GM12878 (cell line): ENCODE results near the gene RARA. TPM values are rescaled to one million over a fixed set of nuclear protein-coding genes. Genes with fewer than 3 reads are reported as not detected.

Source experiments
- ATAC-seq: fragments of 200-7000 bp; cut with Tn5 transposase; 3 replicates; pipeline ENCODE4 v1.9.1; 2020; ENCODE audit warnings: mild to moderate bottlenecking, moderate library complexity
- BruUV-seq: library from RNA; stranded (reverse); fragments of 400-500 nt; replicated peaks from 2 replicates; lab custom pipeline; 2021; lab: Mats Ljungman, UMichigan
- CTCF ChIA-PET: fragments of 300-600 bp; sonication (Branson Sonifier 250); formaldehyde crosslinking; extraction: SDS; loops from one replicate; lab custom pipeline; 2021; ENCODE audit warnings: inconsistent platforms; lab: Yijun Ruan, JAX
- POLR2A ChIA-PET: fragments of 350-600 bp; formaldehyde crosslinking; extraction: SDS; loops from one replicate; lab custom pipeline; 2021; ENCODE audit warnings: inconsistent platforms; lab: Charles Lee
- RAD21 ChIA-PET: fragments of 300-600 bp; sonication (Branson Sonifier 250); formaldehyde crosslinking; loops from one replicate; lab custom pipeline; 2023; ENCODE audit warnings: antibody characterized with exemption; ENCODE audit not compliant: unreplicated experiment; lab: Charles Lee
- SMC1A ChIA-PET: fragments of 300-600 bp; sonication (Branson Sonifier 250); formaldehyde crosslinking; loops from one replicate; lab custom pipeline; 2023; ENCODE audit not compliant: unreplicated experiment, uncharacterized antibody; lab: Charles Lee
- DNase-seq: peaks from one replicate; pipeline ENCODE4 v3.0.0-alpha.2; 2011; ENCODE audit warnings: low read depth, low spot score
- FAIRE-seq: peaks from 3 replicates; lab custom pipeline; 2011; peaks lifted over from hg19 to GRCh38; lab: Jason Lieb, UNC
- H2AFZ ChIP-seq: 2 replicates; pipeline ENCODE4 v1.6.0; 2011; ENCODE audit warnings: low read depth, low read length, control low read depth; ENCODE audit not compliant: control insufficient read depth
- H3K27ac ChIP-seq: 2 replicates; pipeline ENCODE4 v1.5.1; 2011; ENCODE audit warnings: control low read depth; ENCODE audit not compliant: control insufficient read depth, insufficient read depth
- H3K27me3 ChIP-seq, 2 experiments: replicated peaks in 1 of 2; 2 replicates each; pipeline versions ENCODE4 v1.6.0 to v1.6.1; 2011; ENCODE audit warnings: low read length in 1 of 2; ENCODE audit not compliant: control insufficient read depth in 2 of 2, insufficient read depth in 2 of 2
- H3K36me3 ChIP-seq, 2 experiments: 2 replicates each; pipeline ENCODE4 v1.5.1; 2011; ENCODE audit warnings: low read length in 1 of 2; ENCODE audit not compliant: control insufficient read depth in 2 of 2, insufficient read depth in 2 of 2
- H3K4me1 ChIP-seq: 2 replicates; pipeline ENCODE4 v1.6.1; 2011; ENCODE audit warnings: mild to moderate bottlenecking, low read length, moderate library complexity, mixed read lengths; ENCODE audit not compliant: control insufficient read depth, insufficient read depth
- H3K4me2 ChIP-seq: 2 replicates; pipeline ENCODE4 v1.6.0; 2011; ENCODE audit warnings: control low read depth; ENCODE audit not compliant: control insufficient read depth, insufficient read depth
- H3K4me3 ChIP-seq: fragments of 200-600 bp; sonication (generic); 2 replicates; pipeline ENCODE4 v1.5.1; 2016
- H3K79me2 ChIP-seq: 2 replicates; pipeline ENCODE4 v1.6.0; 2011; ENCODE audit warnings: low read length; ENCODE audit not compliant: control insufficient read depth, insufficient read depth
- H3K9ac ChIP-seq: 2 replicates; pipeline ENCODE4 v1.8.0; 2011; ENCODE audit warnings: low read length, control low read depth, mixed read lengths; ENCODE audit not compliant: control insufficient read depth, insufficient read depth
- H3K9me3 ChIP-seq: replicated peaks from 3 replicates; pipeline ENCODE4 v1.5.1; 2011; ENCODE audit warnings: mild to moderate bottlenecking, low read length; ENCODE audit not compliant: control insufficient read depth, insufficient read depth
- H4K20me1 ChIP-seq: 2 replicates; pipeline ENCODE4 v1.6.0; 2011; ENCODE audit not compliant: control insufficient read depth, insufficient read depth
- ATF7 ChIP-seq: fragments of 450-650 bp; IDR thresholded peaks from 2 replicates; pipeline ENCODE4 v1.6.1; 2016; ENCODE audit warnings: low read depth, mild to moderate bottlenecking
- BMI1 ChIP-seq: fragments of 450-650 bp; IDR thresholded peaks from 2 replicates; pipeline ENCODE4 v1.6.1; 2016; ENCODE audit warnings: mild to moderate bottlenecking, moderate library complexity, borderline replicate concordance
- CREM ChIP-seq: IDR thresholded peaks from 2 replicates; pipeline ENCODE4 v1.6.1; 2014; ENCODE audit warnings: antibody characterized with exemption, low read depth
- EP300 ChIP-seq, 2 experiments: fragments of 150-350 bp in 1 of 2; IDR thresholded peaks; 2 replicates each; pipeline ENCODE4 v1.6.1; 2011 to 2012; ENCODE audit warnings: low read depth in 2 of 2, low read length in 2 of 2, borderline replicate concordance in 1 of 2, improper control_type of control experiment in 1 of 2, inconsistent platforms in 1 of 2; ENCODE audit not compliant: control insufficient read depth in 1 of 2
- NFYA ChIP-seq: IDR thresholded peaks from 2 replicates; pipeline ENCODE4 v1.6.1; 2011; ENCODE audit warnings: low read depth, mild to moderate bottlenecking, low read length, improper control_type of control experiment, borderline replicate concordance
- POLR2A ChIP-seq: IDR thresholded peaks from 2 replicates; pipeline ENCODE4 v1.6.1; 2011; ENCODE audit warnings: low read depth, mild to moderate bottlenecking, low read length
- SP1 ChIP-seq: IDR thresholded peaks from one replicate; pipeline ENCODE4 v1.6.1; 2011; ENCODE audit warnings: low read depth, low read length
- YBX1 ChIP-seq: fragments of 450-650 bp; IDR thresholded peaks from 2 replicates; pipeline ENCODE4 v1.6.1; 2016; ENCODE audit warnings: antibody characterized with exemption
- ZNF274 ChIP-seq: IDR thresholded peaks from one replicate; pipeline ENCODE4 v1.8.0; 2011; ENCODE audit not compliant: insufficient read length, insufficient read depth
- WGBS: methylation state at CpG from one replicate; pipeline ENCODE4 v1.1.6; 2016; ENCODE audit warnings: low lambda C conversion rate; ENCODE audit not compliant: insufficient replicate concordance, insufficient coverage; ENCODE audit errors: missing lambda C conversion rate; 5-methylcytosine and 5-hydroxymethylcytosine counted together
- in situ Hi-C: fragments of 300-500 bp; cut with MboI; formaldehyde crosslinking; loops from 9 replicates; pipeline ENCODE4 v1.14.3; 2018; ENCODE audit warnings: mixed read lengths
- intact Hi-C: fragments of 100-400 bp; cut with micrococcal nuclease; formaldehyde crosslinking; loops from one replicate; pipeline ENCODE4 v1.14.2; 2022; ENCODE audit not compliant: unreplicated experiment
- polyA plus RNA-seq, 11 experiments: library from polyadenylated mRNA; depleted of rRNA in 4 of 11; unstranded in 6 of 11; stranded (reverse) in 5 of 11; fragments of >200 nt; fragmentation: Nextera tagmentation in 4 of 11; fragmentation: Illumina TruSeq in 1 of 11; extraction: Ambion mirVana in 4 of 11; extraction: Trizol in 1 of 11; gene quantifications; 1 replicate in 1 of 11; 2 replicates in 10 of 11; pipeline versions ENCODE4 v1.2.1 to v1.2.3, GENCODE V29; 2011 to 2016; ENCODE audit warnings: inconsistent platforms in 2 of 11, missing spikeins in 2 of 11, low read depth in 1 of 11
- total RNA-seq, 4 experiments: library from RNA; depleted of rRNA in 3 of 4; stranded (reverse); fragments of >200 nt in 3 of 4; fragmentation: Illumina TruSeq in 1 of 4; extraction: Trizol in 1 of 4; gene quantifications; 2 replicates each; pipeline versions ENCODE4 v1.2.1 to v1.2.3, GENCODE V29; 2013 to 2021
- TF ChIP-seq, protein P1 (sequence below): IDR thresholded peaks from 2 replicates; pipeline ENCODE4 v1.6.1; 2011; ENCODE audit warnings: borderline replicate concordance, low read depth, mild to moderate bottlenecking, moderate library complexity, low read length; ENCODE audit not compliant: insufficient read depth, poor library complexity, severe bottlenecking
- TF ChIP-seq, protein P2 (sequence below): IDR thresholded peaks from 2 replicates; pipeline ENCODE4 v1.6.1; 2012; ENCODE audit warnings: low read length, inconsistent platforms

Gene RARA
- total and polyA plus RNA-seq, 10 of the 15 experiments (the other 5 are each of a cell fraction or from before 2014, with no cell fraction given): 0.13 to 33.6 (median 13.6) TPM

DNA sequence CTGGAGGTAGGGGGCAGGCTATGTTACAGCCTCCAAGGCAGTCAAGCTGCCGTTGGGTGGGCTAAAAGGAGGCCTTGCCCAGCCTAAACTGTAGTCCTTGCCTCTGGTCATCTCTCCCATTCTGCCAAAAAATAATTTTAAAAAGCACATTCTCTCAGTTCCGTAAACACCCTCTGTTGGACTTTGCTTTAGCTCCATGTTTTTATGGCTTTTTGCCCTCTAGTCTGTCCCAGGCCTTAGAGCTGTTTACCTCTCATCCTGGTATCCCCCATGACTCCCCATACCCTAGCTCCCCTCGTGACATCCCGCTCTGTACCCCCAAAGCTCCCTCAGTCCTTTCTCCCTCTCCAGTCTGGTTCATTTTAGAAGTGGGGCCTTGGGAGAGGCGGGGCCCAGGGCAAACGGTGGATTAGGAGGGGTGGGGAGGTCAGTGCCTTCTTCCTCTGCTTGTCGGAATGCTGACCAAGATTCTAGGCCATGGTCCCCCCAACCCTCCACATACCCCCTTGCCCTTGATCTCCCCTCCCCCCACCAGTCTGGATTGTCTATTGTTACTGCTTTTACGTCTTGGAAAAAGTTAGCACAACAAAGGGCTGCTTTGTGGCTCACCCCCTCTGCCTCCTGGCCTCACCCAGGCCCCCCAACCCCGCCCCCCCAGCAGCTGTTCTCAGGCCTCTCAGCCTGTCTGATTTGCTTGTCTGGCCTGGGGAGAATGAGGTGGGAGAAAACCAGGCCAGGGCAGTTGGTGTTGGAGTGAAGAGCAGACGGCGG, 37.2 kb downstream of the RARA start:
- intact Hi-C loops: no loop called here
- H3K4me2 ChIP-seq: no peak overlapping the region
- CTCF ChIA-PET: interaction anchor here (1.5 to 3.6 kb wide), 4 partner anchors 8 to 29 kb away, joined by 3 to 16 read pairs (median 4); no protein-coding TSS in a partner anchor
- H3K27ac ChIP-seq: no peak overlapping the region
- H2AFZ ChIP-seq: no peak overlapping the region
- H3K4me1 ChIP-seq: peaks cover 36% of the 10 kb centered on the region
- no peak for DNase-seq
- peaks cover 49% of the 10 kb centered on the region for H3K79me2 ChIP-seq
- BruUV-seq: no TSS peak
- no peak overlapping the region for H3K9ac ChIP-seq
- whole genome bisulfite sequencing: 88% methylated on average over 11 of the region's 11 CpGs
- SMC1A ChIA-PET: interaction anchor here (0.8 to 1.3 kb wide), 6 partner anchors 8 to 53 kb away, joined by 3 to 6 read pairs (median 4); no protein-coding TSS in a partner anchor
- RAD21 ChIA-PET: interaction anchor here (0.9 to 1.2 kb wide), 3 partner anchors 9 to 24 kb away, joined by 3 to 4 read pairs (median 3); no protein-coding TSS in a partner anchor
- TF ChIP-seq SP1: no peak
- no peak for TF ChIP-seq ATF7
- TF ChIP-seq, protein P1, sequence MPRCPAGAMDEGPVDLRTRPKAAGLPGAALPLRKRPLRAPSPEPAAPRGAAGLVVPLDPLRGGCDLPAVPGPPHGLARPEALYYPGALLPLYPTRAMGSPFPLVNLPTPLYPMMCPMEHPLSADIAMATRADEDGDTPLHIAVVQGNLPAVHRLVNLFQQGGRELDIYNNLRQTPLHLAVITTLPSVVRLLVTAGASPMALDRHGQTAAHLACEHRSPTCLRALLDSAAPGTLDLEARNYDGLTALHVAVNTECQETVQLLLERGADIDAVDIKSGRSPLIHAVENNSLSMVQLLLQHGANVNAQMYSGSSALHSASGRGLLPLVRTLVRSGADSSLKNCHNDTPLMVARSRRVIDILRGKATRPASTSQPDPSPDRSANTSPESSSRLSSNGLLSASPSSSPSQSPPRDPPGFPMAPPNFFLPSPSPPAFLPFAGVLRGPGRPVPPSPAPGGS: no peak
- no peak for TF ChIP-seq POLR2A
- no peak for TF ChIP-seq CREM
- TF ChIP-seq YBX1: no peak
- TF ChIP-seq, protein P2, sequence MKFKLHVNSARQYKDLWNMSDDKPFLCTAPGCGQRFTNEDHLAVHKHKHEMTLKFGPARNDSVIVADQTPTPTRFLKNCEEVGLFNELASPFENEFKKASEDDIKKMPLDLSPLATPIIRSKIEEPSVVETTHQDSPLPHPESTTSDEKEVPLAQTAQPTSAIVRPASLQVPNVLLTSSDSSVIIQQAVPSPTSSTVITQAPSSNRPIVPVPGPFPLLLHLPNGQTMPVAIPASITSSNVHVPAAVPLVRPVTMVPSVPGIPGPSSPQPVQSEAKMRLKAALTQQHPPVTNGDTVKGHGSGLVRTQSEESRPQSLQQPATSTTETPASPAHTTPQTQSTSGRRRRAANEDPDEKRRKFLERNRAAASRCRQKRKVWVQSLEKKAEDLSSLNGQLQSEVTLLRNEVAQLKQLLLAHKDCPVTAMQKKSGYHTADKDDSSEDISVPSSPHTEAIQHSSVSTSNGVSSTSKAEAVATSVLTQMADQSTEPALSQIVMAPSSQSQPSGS: no peak
- TF ChIP-seq ZNF274: no peak
- TF ChIP-seq EP300 (IDR thresholded peaks at IDR 0.05; ENCODE audit: borderline replicate concordance in 1 of 2, control insufficient read depth in 1 of 2, low read depth in 2 of 2, low read length in 2 of 2): no peak
- no peak for TF ChIP-seq BMI1
- TF ChIP-seq NFYA: no peak
- TF ChIP-seq, all 136 proteins: peak for 0
- Histone ChIP-seq H3K9me3 (no peaks in the 10 kb centered on the region), H3K36me3 (peaks cover 6 to 27% of the 10 kb centered on the region in 2 experiments), H3K27me3 (no peaks in the 10 kb centered on the region), H3K4me3 (no peak overlapping the region), H4K20me1 (no peaks in the 10 kb centered on the region)
- no peak for FAIRE-seq
- ATAC-seq: no peak
- in situ Hi-C loops: no loop called here
- POLR2A ChIA-PET: no interaction called here
